GM23338 (cell line): ENCODE measurements around the gene INO80E. TPM values are rescaled to one million over a fixed set of nuclear protein-coding genes. Genes with fewer than 3 reads are reported as not detected.

Experiments
- ATAC-seq: fragments of 200-7000 bp; cut with Tn5 transposase; 3 replicates; pipeline ENCODE4 v1.9.1; 2020
- DNase-seq: peaks from one replicate; pipeline ENCODE4 v3.0.0-alpha.2; 2015; ENCODE audit warnings: low spot score
- H2AFZ ChIP-seq: fragments of 200-600 bp; sonication (generic); 2 replicates; pipeline ENCODE4 v1.8.0; 2016; ENCODE audit warnings: antibody characterized with exemption, mild to moderate bottlenecking, moderate library complexity
- H3F3A ChIP-seq: fragments of 200-600 bp; sonication (generic); replicated peaks from 2 replicates; pipeline ENCODE4 v1.8.0; 2017; ENCODE audit warnings: antibody characterized with exemption, mixed run types, low read depth
- H3K27ac ChIP-seq: fragments of 200-600 bp; sonication (generic); 2 replicates; pipeline ENCODE4 v1.6.1; 2016; ENCODE audit warnings: low read depth
- H3K27me3 ChIP-seq: fragments of 200-600 bp; sonication (generic); 2 replicates; pipeline ENCODE4 v1.8.0; 2016; ENCODE audit warnings: mild to moderate bottlenecking, mixed run types, moderate library complexity; ENCODE audit not compliant: insufficient read depth
- H3K36me3 ChIP-seq: fragments of 200-600 bp; sonication (generic); 2 replicates; pipeline ENCODE4 v1.8.0; 2016; ENCODE audit warnings: mild to moderate bottlenecking; ENCODE audit not compliant: insufficient read depth
- H3K4me1 ChIP-seq: fragments of 200-600 bp; sonication (generic); 2 replicates; pipeline ENCODE4 v1.8.0; 2016; ENCODE audit warnings: mild to moderate bottlenecking, moderate library complexity; ENCODE audit not compliant: insufficient read depth
- H3K4me2 ChIP-seq: fragments of 200-600 bp; sonication (generic); 2 replicates; pipeline ENCODE4 v1.7.1; 2017; ENCODE audit warnings: mixed run types
- H3K4me3 ChIP-seq: fragments of 200-600 bp; sonication (generic); 2 replicates; pipeline ENCODE4 v1.6.1; 2016; ENCODE audit warnings: mixed run types
- H3K79me2 ChIP-seq: fragments of 200-600 bp; sonication (generic); replicated peaks from 2 replicates; pipeline ENCODE4 v1.8.0; 2017; ENCODE audit warnings: mild to moderate bottlenecking; ENCODE audit not compliant: insufficient read depth
- H3K9me2 ChIP-seq: fragments of 200-600 bp; sonication (generic); 2 replicates; pipeline ENCODE4 v1.8.0; 2017; ENCODE audit not compliant: insufficient read depth
- H4K20me1 ChIP-seq: fragments of 200-600 bp; sonication (generic); replicated peaks from 2 replicates; pipeline ENCODE4 v1.8.0; 2017; ENCODE audit warnings: mild to moderate bottlenecking; ENCODE audit not compliant: insufficient read depth
- H3K27ac Mint-ChIP-seq: 2 replicates; pipeline ENCODE4 v1.8.0; 2020; ENCODE audit warnings: inconsistent platforms, mild to moderate bottlenecking, moderate library complexity, mixed read lengths
- H3K27me3 Mint-ChIP-seq: 3 replicates; pipeline ENCODE4 v1.8.0; 2022; ENCODE audit warnings: low read depth, mild to moderate bottlenecking, moderate library complexity, mixed read lengths, inconsistent platforms; ENCODE audit not compliant: insufficient read depth, poor library complexity
- H3K36me3 Mint-ChIP-seq: 3 replicates; pipeline ENCODE4 v1.8.0; 2021; ENCODE audit warnings: low read depth, mild to moderate bottlenecking, inconsistent platforms, moderate library complexity, mixed read lengths
- H3K4me1 Mint-ChIP-seq: 3 replicates; pipeline ENCODE4 v1.8.0; 2020; ENCODE audit warnings: mild to moderate bottlenecking, inconsistent platforms, mixed read lengths
- H3K4me3 Mint-ChIP-seq: 3 replicates; pipeline ENCODE4 v1.8.0; 2021; ENCODE audit warnings: moderate library complexity, mild to moderate bottlenecking, inconsistent platforms, mixed read lengths
- H3K9me3 Mint-ChIP-seq: 3 replicates; pipeline ENCODE4 v1.8.0; 2020; ENCODE audit warnings: moderate library complexity, mild to moderate bottlenecking, inconsistent platforms, mixed read lengths
- CTCF ChIP-seq, 2 experiments: fragments of 200-600 bp in 1 of 2; sonication (generic) in 1 of 2; conservative IDR thresholded peaks; 2 replicates each; pipeline versions ENCODE4 v1.5.1 to v1.6.1; 2016 to 2017; ENCODE audit warnings: antibody characterized with exemption in 2 of 2, low read depth in 2 of 2, mild to moderate bottlenecking in 2 of 2, moderate library complexity in 1 of 2
- ETS1 ChIP-seq: IDR thresholded peaks from 2 replicates; pipeline ENCODE4 v1.6.1; 2016; ENCODE audit warnings: antibody characterized with exemption
- EZH2 ChIP-seq: fragments of 200-600 bp; sonication (generic); IDR thresholded peaks from one replicate; pipeline ENCODE4 v1.8.0; 2017; ENCODE audit warnings: antibody characterized with exemption, mild to moderate bottlenecking, low read depth; ENCODE audit not compliant: unreplicated experiment
- EZH2phosphoT487 ChIP-seq: fragments of 200-600 bp; sonication (generic); IDR thresholded peaks from one replicate; pipeline ENCODE4 v1.8.1; 2018; ENCODE audit warnings: antibody characterized with exemption; ENCODE audit not compliant: unreplicated experiment
- JUNB ChIP-seq: IDR thresholded peaks from one replicate; pipeline ENCODE4 v1.6.1; 2016; ENCODE audit warnings: antibody characterized with exemption; ENCODE audit not compliant: unreplicated experiment
- NANOG ChIP-seq: IDR thresholded peaks from 2 replicates; pipeline ENCODE4 v1.6.1; 2016; ENCODE audit warnings: antibody characterized with exemption, borderline replicate concordance
- REST ChIP-seq: IDR thresholded peaks from one replicate; pipeline ENCODE4 v1.6.1; 2018; ENCODE audit warnings: antibody characterized with exemption; ENCODE audit not compliant: unreplicated experiment
- STAT1 ChIP-seq: IDR thresholded peaks from one replicate; pipeline ENCODE4 v1.6.1; 2016; ENCODE audit warnings: antibody characterized with exemption; ENCODE audit not compliant: unreplicated experiment
- ZNF331 ChIP-seq: fragments of 250-450 bp; sonication (Bioruptor Pico); IDR thresholded peaks from 2 replicates; pipeline ENCODE4 v1.5.0; 2020; ENCODE audit warnings: low read depth, mild to moderate bottlenecking, moderate library complexity
- polyA plus RNA-seq: library from polyadenylated mRNA; unstranded; fragments of >200 nt; fragmentation: Nextera tagmentation; extraction: Ambion mirVana; gene quantifications from 2 replicates; pipeline ENCODE4 v1.2.1, GENCODE V29; 2016
- total RNA-seq: library from RNA; depleted of rRNA; stranded (reverse); fragments of >200 nt; shearing (Covaris generic); gene quantifications from 2 replicates; pipeline ENCODE4 v1.2.3, GENCODE V29; 2014

INO80E gene
- total and polyA plus RNA-seq, 2 experiments from 2014 or later: 66.0 to 71.0 TPM

- Histone ChIP-seq H3K4me3 (no peak overlapping the region), H3F3A (no peaks in the 10 kb centered on the region), H3K27me3 (no peaks in the 10 kb centered on the region), H3K27ac (no peak overlapping the region), H3K4me2 (no peak overlapping the region), H2AFZ (no peak overlapping the region), H3K79me2 (no peaks in the 10 kb centered on the region), H3K4me1 (no peaks in the 10 kb centered on the region), H4K20me1 (no peaks in the 10 kb centered on the region), H3K9me2 (no peaks in the 10 kb centered on the region), H3K36me3 (no peaks in the 10 kb centered on the region)
- no peak for DNase-seq
- ATAC-seq: no peak
- no peak for TF ChIP-seq EZH2
- TF ChIP-seq NANOG: no peak
- no peaks in the 10 kb centered on the region for H3K4me1 Mint-ChIP-seq
- H3K36me3 Mint-ChIP-seq: no peaks in the 10 kb centered on the region
- H3K27me3 Mint-ChIP-seq: peaks cover 9% of the 10 kb centered on the region
- no peaks in the 10 kb centered on the region; the same call in 2 of the 3 replicates for H3K9me3 Mint-ChIP-seq
- H3K4me3 Mint-ChIP-seq: no peak overlapping the region
- no peak overlapping the region for H3K27ac Mint-ChIP-seq
Measured at GRCh38 chr16:30046178-30046577, 50.1 kb downstream of the INO80E start.

GRCh38 chr16:30046588-30046987, 50.5 kb downstream of the INO80E start:
- H3K4me2 ChIP-seq: no peak overlapping the region
- H3K79me2 ChIP-seq: no peaks in the 10 kb centered on the region
- H3K36me3 ChIP-seq: no peaks in the 10 kb centered on the region
- no peak overlapping the region for H3K4me3 ChIP-seq
- no peaks in the 10 kb centered on the region for H3K9me2 ChIP-seq
- no peaks in the 10 kb centered on the region for H3K4me1 ChIP-seq
- H3F3A ChIP-seq: no peaks in the 10 kb centered on the region
- Mint-ChIP-seq H3K27ac (no peak overlapping the region), H3K4me1 (no peaks in the 10 kb centered on the region), H3K4me3 (no peak overlapping the region), H3K9me3 (no peaks in the 10 kb centered on the region; the same call in 2 of the 3 replicates), H3K36me3 (no peaks in the 10 kb centered on the region), H3K27me3 (peaks cover 9% of the 10 kb centered on the region)
- TF ChIP-seq STAT1: no peak
- no peak for TF ChIP-seq JUNB
- TF ChIP-seq ETS1: no peak
- no peak overlapping the region for H3K27ac ChIP-seq
- no peak overlapping the region for H2AFZ ChIP-seq
- DNase-seq: no peak
- H3K27me3 ChIP-seq: no peaks in the 10 kb centered on the region
- no peak for ATAC-seq
- H4K20me1 ChIP-seq: no peaks in the 10 kb centered on the region

GRCh38 chr16:30049871-30050270, 53.8 kb downstream of the INO80E start:
- H3K4me3 ChIP-seq: no peak overlapping the region
- H3K27me3 Mint-ChIP-seq: peaks cover 17% of the 10 kb centered on the region
- H3K36me3 ChIP-seq: no peaks in the 10 kb centered on the region
- no peaks in the 10 kb centered on the region for H3K9me2 ChIP-seq
- peaks cover 4% of the 10 kb centered on the region for H3F3A ChIP-seq
- no peaks in the 10 kb centered on the region for H3K36me3 Mint-ChIP-seq
- H3K9me3 Mint-ChIP-seq: no peaks in the 10 kb centered on the region; the same call in 2 of the 3 replicates
- DNase-seq: no peak
- no peak overlapping the region for H3K27ac Mint-ChIP-seq
- H3K4me1 ChIP-seq: peaks cover 6% of the 10 kb centered on the region; the same call in 1 of the 2 replicates
- H3K4me3 Mint-ChIP-seq: no peak overlapping the region
- H2AFZ ChIP-seq: no peak overlapping the region
- ATAC-seq: no peak
- H3K27ac ChIP-seq: no peak overlapping the region
- peaks cover 10% of the 10 kb centered on the region for H3K4me1 Mint-ChIP-seq
- H3K79me2 ChIP-seq: no peaks in the 10 kb centered on the region
- 0 out of 2 replicates have a peak, but pooled peaks cover 6% of the 10 kb centered on the region for H3K27me3 ChIP-seq
- H4K20me1 ChIP-seq: no peaks in the 10 kb centered on the region
- H3K4me2 ChIP-seq: no peak overlapping the region
- TF ChIP-seq EZH2 (no peak), STAT1 (no peak), ZNF331 (no peak), JUNB (no peak), REST (no peak), CTCF (conservative IDR thresholded peaks at IDR 0.05; ENCODE audit: low read depth in 2 of 2) (no peak), NANOG (no peak), EZH2phosphoT487 (no peak)
